Measurements from ENCODE around the gene HHLA2.
A peak's percentile ranks its signal among the peaks of the same experiment; 100 is the strongest.

DNA sequence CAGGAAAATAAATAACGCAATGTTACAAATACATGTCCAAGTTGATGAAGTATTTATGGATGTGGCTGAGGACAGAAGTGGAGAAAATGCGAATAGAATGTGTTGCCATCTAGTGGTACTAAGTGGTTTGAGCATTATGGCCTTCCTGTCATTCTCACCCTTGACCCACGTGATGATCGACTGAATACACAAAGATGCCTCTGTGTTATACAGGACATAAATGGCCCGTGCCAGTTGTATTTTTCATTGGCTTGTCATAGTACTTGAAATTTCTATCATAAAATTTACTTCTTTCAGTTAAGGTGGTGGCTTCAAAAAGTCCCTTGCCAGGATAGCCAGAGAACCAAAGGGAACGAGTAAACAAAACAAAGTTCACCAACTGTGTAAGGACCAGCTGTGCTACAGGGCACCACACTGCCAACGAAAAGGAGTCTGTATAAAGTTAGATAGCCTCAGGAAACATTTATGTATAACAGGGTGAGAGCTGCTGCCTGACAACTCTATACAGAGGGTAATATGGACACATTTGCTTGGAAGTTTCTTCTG is 110.4 kb downstream of the HHLA2 start:
- peak; percentile 85 for TF ChIP-seq CTCF (IDR thresholded peaks at IDR 0.05; ENCODE audit: low read length)
- TF ChIP-seq EZH2 (IDR thresholded peaks at IDR 0.05; ENCODE audit: borderline replicate concordance, low read length), result no peak
